GM10248 (cell line): Measurements from ENCODE around the gene C15orf40.

Source experiments
- CTCF ChIA-PET: fragments of 300-600 bp; sonication (Branson Sonifier 250); formaldehyde crosslinking; extraction: SDS; loops from one replicate; lab custom pipeline; 2021; ENCODE audit warnings: antibody characterized with exemption; lab: Yijun Ruan, JAX
- POLR2A ChIA-PET: fragments of 350-650 bp; sonication (Branson Sonifier 250); formaldehyde crosslinking; extraction: SDS; loops from one replicate; lab custom pipeline; 2020; ENCODE audit warnings: antibody characterized with exemption; lab: Yijun Ruan, JAX
- DNase-seq: peaks from one replicate; pipeline ENCODE4 v3.0.0; 2012; ENCODE audit errors: extremely low spot score
- CTCF ChIP-seq: IDR thresholded peaks from 2 replicates; pipeline ENCODE4 v1.5.1; 2012; ENCODE audit warnings: mild to moderate bottlenecking, low read depth; ENCODE audit errors: extremely low read depth, missing control alignments, control extremely low read depth

The C15orf40 gene

GRCh38 chr15:82951472-82952157, 59.8 kb downstream of the C15orf40 start:
- CTCF ChIA-PET: no interaction called here
- no peak for DNase-seq
- POLR2A ChIA-PET: no interaction called here
- TF ChIP-seq CTCF: no peak

- peak; percentile 59 for DNase-seq
- ChIA-PET CTCF (no interaction called here), POLR2A (no interaction called here)
- no peak for TF ChIP-seq CTCF
Observed at GRCh38 chr15:82950746-82951370, 60.6 kb downstream of the C15orf40 start.

DNA sequence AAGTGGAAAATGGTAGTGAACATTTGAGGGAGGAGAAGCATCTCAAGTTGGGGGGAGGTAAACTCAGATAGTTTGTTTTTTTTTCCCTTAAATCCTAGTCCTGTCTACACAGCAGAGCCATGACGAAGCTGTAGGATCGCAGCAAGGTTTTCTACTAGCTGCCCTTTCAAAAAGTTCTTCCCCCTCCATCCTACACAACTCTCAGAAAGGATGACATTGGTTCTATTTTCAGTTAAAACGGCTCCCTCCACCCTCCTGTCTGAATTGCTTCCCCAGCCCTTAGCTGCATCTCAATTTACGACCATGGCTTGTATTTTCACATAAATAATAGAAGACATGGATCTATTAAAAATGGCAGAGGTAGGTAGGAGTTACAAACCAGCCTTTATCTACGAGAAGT, 61.1 kb downstream of the C15orf40 start:
- peak; percentile 47 for DNase-seq
- TF ChIP-seq CTCF: no peak
- ChIA-PET CTCF (no interaction called here), POLR2A (no interaction called here)

DNA sequence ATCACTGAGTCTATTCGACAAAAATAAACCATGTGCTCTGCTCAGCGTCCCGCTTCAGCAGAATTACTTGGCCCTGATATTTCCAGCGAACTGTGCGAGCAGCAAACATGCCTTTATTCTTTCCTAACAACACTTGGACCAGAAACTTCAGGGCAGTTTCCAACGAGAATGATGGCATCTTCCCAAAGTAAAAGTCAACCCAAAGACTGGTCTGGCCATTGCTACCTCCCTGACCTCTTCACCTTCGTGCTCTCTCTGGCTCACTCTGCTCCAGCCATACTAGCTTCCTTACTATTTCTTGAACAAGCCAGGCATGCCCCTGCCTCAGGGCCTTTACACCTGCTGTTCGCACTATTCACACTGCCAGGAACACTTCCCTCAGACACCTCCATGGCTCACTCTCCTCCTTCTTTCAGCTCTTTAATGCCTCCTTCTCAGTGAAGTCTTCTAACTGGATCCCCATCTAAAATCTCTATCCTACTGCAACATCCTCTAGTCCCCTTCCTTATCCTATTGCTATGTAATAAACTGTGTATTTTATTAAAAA, 65.2 kb downstream of the C15orf40 start:
- no peak for TF ChIP-seq CTCF
- ChIA-PET POLR2A (no interaction called here), CTCF (no interaction called here)
- DNase-seq: no peak

DNA sequence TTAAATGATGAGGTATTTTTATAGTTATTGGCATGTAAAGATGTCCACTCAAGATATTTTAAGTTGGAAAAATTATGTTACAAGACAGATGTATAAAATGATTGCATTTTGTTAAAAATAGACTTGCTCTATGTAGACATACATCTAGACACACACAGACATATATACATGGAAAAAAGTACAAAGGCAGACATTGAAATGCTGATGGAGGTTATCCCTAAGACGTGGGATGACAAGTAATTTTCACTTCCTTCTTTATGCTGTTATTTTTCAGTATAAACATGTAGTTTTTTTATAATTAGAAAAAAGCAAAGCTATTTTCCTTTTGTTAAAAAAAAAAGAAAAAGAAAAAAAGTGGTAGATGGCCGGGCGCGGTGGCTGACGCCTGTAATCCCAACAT, 66.1 kb downstream of the C15orf40 start:
- ChIA-PET CTCF (interaction anchor here (1.0 kb wide), 1 partner anchor 24 kb away, joined by 3 read pairs; no protein-coding TSS in a partner anchor), POLR2A (no interaction called here)
- TF ChIP-seq CTCF: no peak
- no peak for DNase-seq

- no peak for DNase-seq
- TF ChIP-seq CTCF: no peak
- CTCF ChIA-PET: interaction anchor here (1.0 kb wide), 1 partner anchor 24 kb away, joined by 3 read pairs; no protein-coding TSS in a partner anchor
- POLR2A ChIA-PET: no interaction called here
Observed at GRCh38 chr15:82944821-82945220, 66.6 kb downstream of the C15orf40 start.
